Glutamatergic neuron (in vitro differentiated cells): Measurements from ENCODE around the gene PNPLA7. TPM values are rescaled to one million over a fixed set of nuclear protein-coding genes. Genes with fewer than 3 reads are reported as not detected.

Experiments used
- DNase-seq: peaks from one replicate; pipeline ENCODE4 v3.0.0; 2022
- H3K27ac Mint-ChIP-seq: one replicate; pipeline ENCODE4 v1.8.0; 2020; ENCODE audit warnings: mild to moderate bottlenecking, mixed read lengths, inconsistent platforms; ENCODE audit not compliant: unreplicated experiment
- H3K27me3 Mint-ChIP-seq: one replicate; pipeline ENCODE4 v1.8.0; 2020; ENCODE audit warnings: mild to moderate bottlenecking, moderate library complexity, mixed read lengths, inconsistent platforms; ENCODE audit not compliant: unreplicated experiment
- H3K36me3 Mint-ChIP-seq: one replicate; pipeline ENCODE4 v1.8.0; 2020; ENCODE audit warnings: mild to moderate bottlenecking, mixed read lengths, inconsistent platforms; ENCODE audit not compliant: unreplicated experiment
- H3K4me1 Mint-ChIP-seq: one replicate; pipeline ENCODE4 v1.8.0; 2020; ENCODE audit warnings: mild to moderate bottlenecking, low read depth, mixed read lengths, inconsistent platforms; ENCODE audit not compliant: unreplicated experiment
- H3K4me3 Mint-ChIP-seq: one replicate; pipeline ENCODE4 v1.8.0; 2020; ENCODE audit warnings: mild to moderate bottlenecking, mixed read lengths, inconsistent platforms; ENCODE audit not compliant: unreplicated experiment
- H3K9me3 Mint-ChIP-seq: one replicate; pipeline ENCODE4 v1.8.0; 2020; ENCODE audit warnings: mild to moderate bottlenecking, moderate library complexity, mixed read lengths, inconsistent platforms; ENCODE audit not compliant: unreplicated experiment
- total RNA-seq: library from RNA; stranded (reverse); fragmentation: NEBNext Ultra II Directional; extraction: Animal tissue kit (Norgen Biotek cat#: 25700); gene quantifications from one replicate; pipeline ENCODE4 v1.2.1, GENCODE V29; 2021; ENCODE audit not compliant: unreplicated experiment
- TF ChIP-seq, protein P1 (sequence below): fragments of 200-600 bp; sonication (generic); IDR thresholded peaks from one replicate; pipeline ENCODE4 v1.5.0; 2021; ENCODE audit not compliant: partially characterized antibody, unreplicated experiment

PNPLA7 gene
- total RNA-seq, 1 donor from 2014 or later: 6.7 TPM

DNA sequence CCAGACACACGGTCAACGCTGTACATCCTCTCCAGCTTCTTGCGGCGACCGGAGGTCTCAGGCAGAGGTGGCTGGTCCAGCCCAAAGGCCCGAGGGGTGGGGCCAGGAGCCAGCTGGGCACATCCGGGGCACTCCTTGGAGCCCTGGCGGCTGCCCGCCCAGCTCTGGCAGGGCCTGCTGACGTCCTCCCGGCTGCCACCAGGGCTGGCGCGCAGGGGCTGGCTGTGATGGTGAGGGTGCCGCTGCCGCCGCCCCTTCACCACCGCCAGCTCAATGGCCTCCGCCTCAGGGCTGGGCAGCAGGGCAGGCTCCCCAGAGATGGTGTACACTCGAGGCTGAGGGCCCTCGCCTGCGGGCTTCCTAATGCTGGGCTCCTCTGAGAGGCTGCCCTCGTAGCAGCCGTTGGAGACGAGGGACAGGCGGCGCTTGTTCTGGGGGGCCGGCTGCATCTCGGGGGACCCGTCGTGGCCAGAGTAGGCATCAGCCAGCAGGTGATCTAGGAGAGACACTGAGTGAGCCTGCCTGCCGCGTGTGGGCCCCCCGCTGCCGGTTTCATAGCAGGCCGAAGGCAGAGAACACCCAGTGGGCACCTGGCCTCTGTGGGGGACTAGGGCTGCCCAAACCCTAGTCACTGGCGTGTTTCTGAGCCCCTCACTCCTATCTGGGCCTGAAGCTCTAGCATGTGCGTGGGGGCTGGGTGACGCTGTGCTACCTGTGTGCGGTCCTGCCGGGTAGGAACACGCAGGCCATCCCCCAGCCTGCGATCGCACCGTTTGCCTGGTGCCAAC is 92.6 kb downstream of the PNPLA7 start:
- no peak overlapping the region for H3K4me3 Mint-ChIP-seq
- DNase-seq: peak; percentile 16

DNA sequence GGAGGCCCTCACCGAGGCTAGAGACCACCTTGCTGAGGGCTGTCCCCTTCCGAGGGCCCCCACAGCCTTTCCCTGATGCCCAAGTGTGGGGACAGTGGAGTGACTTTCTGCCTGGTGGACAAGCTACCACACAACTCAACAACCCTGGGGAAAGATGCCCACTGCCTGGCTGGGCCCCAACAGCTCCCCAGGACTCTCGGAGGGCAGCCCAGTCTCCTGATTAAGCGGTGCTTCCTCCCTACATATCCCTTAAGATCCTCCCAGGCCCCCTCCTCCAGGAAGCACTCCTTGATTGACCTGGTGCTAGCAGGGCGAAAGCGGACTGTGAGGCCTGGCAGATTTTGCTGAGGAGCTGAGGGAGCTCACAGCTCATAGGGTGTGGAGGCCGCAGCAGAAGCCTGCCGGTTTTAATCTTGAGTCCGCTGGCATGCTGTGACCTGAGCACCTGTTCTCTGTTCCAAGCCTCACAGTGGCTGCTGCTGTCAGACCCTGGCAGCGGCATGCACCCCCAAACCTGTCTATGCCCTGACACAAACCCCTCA is 93.3 kb downstream of the PNPLA7 start:
- Mint-ChIP-seq H3K27me3 (peaks cover 4% of the 10 kb centered on the region), H3K4me1 (peaks cover 4% of the 10 kb centered on the region), H3K9me3 (peaks cover 1% of the 10 kb centered on the region), H3K27ac (no peak overlapping the region), H3K4me3 (no peak overlapping the region), H3K36me3 (no peaks in the 10 kb centered on the region)
- TF ChIP-seq, protein P1, sequence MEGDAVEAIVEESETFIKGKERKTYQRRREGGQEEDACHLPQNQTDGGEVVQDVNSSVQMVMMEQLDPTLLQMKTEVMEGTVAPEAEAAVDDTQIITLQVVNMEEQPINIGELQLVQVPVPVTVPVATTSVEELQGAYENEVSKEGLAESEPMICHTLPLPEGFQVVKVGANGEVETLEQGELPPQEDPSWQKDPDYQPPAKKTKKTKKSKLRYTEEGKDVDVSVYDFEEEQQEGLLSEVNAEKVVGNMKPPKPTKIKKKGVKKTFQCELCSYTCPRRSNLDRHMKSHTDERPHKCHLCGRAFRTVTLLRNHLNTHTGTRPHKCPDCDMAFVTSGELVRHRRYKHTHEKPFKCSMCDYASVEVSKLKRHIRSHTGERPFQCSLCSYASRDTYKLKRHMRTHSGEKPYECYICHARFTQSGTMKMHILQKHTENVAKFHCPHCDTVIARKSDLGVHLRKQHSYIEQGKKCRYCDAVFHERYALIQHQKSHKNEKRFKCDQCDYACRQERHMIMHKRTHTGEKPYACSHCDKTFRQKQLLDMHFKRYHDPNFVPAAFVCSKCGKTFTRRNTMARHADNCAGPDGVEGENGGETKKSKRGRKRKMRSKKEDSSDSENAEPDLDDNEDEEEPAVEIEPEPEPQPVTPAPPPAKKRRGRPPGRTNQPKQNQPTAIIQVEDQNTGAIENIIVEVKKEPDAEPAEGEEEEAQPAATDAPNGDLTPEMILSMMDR: no peak
- no peak for DNase-seq

More for the DNA sequence above, 92.6 kb downstream of the PNPLA7 start:
- no peaks in the 10 kb centered on the region for H3K36me3 Mint-ChIP-seq
- no peak overlapping the region for H3K27ac Mint-ChIP-seq
- peaks cover 4% of the 10 kb centered on the region for H3K27me3 Mint-ChIP-seq
- H3K4me1 Mint-ChIP-seq: peaks cover 4% of the 10 kb centered on the region
- H3K9me3 Mint-ChIP-seq: peaks cover 1% of the 10 kb centered on the region
- TF ChIP-seq, protein P1: no peak

DNA sequence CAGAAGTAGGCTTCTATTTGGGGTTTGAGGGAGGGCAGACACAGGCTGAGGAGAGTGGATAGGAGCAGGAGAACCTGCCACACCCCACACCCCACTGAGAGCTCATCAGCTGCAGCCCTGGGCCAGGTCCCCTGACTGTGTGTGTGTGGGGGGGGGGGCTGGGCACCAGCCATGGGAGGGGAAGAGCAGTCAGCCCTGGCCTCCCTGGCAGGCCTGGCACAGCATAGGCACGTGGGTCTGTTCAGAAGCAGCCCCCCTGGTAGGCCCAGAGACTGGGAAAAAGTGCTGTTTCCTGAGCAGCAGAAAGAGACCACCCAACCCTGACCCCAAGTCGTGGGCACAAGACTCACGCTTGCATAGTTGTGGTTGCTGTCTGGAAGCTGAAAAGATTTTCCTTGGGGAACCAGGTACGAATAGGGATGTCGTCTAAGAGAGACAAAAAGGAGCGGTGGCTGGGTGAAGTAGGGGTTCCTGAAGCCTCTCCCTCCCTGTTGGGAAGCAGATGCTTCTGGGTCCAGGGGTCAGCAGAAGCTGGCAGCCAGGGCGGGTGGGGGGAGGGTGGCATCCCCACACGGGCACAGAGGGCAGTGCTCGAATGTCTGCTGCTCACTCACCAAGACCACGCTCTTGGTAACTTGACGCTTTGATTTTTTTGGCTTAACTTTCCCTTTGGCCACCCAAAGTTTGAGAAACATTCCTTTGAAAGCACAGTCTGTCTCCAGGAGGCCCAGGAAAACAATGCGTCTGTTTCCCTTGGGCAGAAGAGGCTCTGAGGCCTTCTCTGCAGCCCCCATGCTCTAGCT is 93.9 kb downstream of the PNPLA7 start:
- peaks cover 1% of the 10 kb centered on the region for H3K9me3 Mint-ChIP-seq
- DNase-seq: peak; percentile 14
- peaks cover 4% of the 10 kb centered on the region for H3K4me1 Mint-ChIP-seq
- no peaks in the 10 kb centered on the region for H3K36me3 Mint-ChIP-seq
- no peak overlapping the region for H3K4me3 Mint-ChIP-seq
- peaks cover 4% of the 10 kb centered on the region for H3K27me3 Mint-ChIP-seq
- H3K27ac Mint-ChIP-seq: no peak overlapping the region
- TF ChIP-seq, protein P1: no peak

DNA sequence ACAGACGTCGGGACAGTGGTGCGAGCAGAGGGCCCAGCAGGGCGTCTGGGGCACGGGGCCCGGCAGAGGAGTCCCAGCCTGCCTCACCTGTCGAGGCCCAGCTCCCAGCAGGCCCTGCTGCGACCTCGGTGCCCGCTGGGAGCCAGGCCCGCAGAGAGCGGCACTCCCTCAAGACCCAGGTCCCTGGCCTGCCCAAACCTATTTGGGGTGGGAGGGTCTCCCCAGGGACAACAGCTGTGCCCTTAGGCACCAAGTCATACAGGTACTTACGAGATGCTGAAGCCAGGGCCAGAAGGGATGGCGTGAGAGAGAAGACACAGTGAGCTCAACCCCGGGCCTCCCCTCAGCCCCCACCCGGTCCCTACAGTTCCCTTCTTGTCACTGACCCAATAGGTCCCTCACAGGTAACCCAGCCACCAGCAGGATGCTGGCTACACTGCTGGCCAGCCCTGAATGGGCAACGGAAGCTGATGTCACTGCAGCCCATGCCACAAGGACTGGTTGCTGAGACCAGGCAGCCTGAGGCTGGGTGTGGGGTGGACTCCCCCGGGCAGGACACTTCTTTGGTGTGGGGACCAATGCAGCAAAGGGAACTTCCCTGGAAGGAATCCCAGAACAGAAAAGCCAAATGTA is 94.7 kb downstream of the PNPLA7 start:
- Mint-ChIP-seq H3K4me1 (peaks cover 4% of the 10 kb centered on the region), H3K27ac (no peak overlapping the region), H3K4me3 (no peak overlapping the region), H3K36me3 (no peaks in the 10 kb centered on the region), H3K27me3 (peaks cover 4% of the 10 kb centered on the region), H3K9me3 (peaks cover 1% of the 10 kb centered on the region)
- DNase-seq: peak; percentile 16
- TF ChIP-seq, protein P1: no peak
